ENCODE measurements around the gene GCN1. TPM values are rescaled to one million over a fixed set of nuclear protein-coding genes. Genes with fewer than 3 reads are reported as not detected.

GCN1 gene
- total RNA-seq, 1 donor from 2014 or later = 123 TPM

DNA sequence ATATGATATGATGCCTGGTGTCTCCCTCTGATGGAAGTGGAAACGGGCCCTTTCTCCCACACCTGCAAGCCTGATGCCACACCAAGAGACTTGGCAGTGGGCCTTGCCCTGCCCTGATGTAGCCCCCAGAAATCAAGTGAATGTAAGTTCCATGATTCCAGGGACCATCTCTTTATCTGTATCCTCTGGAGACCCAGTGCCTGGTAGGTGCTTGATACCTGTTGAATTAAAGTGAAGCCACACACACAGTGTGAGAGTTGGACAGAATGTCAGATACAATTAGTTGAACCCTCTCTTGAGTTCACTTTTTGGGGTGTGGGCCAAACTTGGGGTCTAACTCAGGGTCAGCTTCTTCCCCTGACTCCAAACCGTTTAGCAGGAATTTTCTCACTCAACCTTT, 73.2 kb downstream of the GCN1 start:
- Histone ChIP-seq H4K20me1 (ENCODE audit: insufficient read depth, low read length) (peaks cover 24% of the 10 kb centered on the region), H3K79me2 (ENCODE audit: insufficient read depth, low read length) (peaks cover 18% of the 10 kb centered on the region), H3K9me3 (ENCODE audit: insufficient read depth, low read depth, low read length) (no peaks in the 10 kb centered on the region), H3K4me1 (ENCODE audit: insufficient read depth, low read length) (peaks cover 20% of the 10 kb centered on the region), H3K36me3 (ENCODE audit: insufficient read depth, low read length) (peaks cover 5% of the 10 kb centered on the region), H2AFZ (ENCODE audit: low read depth, low read length) (no peak overlapping the region), H3K4me3 (ENCODE audit: insufficient read depth, low read depth, low read length) (no peak overlapping the region), H3K27me3 (ENCODE audit: insufficient read depth, low read length) (no peaks in the 10 kb centered on the region), H3K4me2 (ENCODE audit: low read length) (no peak overlapping the region), H3K27ac (ENCODE audit: low read depth, low read length) (no peak overlapping the region), H3K9ac (ENCODE audit: low read length) (no peak overlapping the region)
- H3K36me3 Mint-ChIP-seq (ENCODE audit: low read depth, unreplicated experiment) = peaks cover 18% of the 10 kb centered on the region
- no peak overlapping the region for H3K27ac Mint-ChIP-seq (ENCODE audit: unreplicated experiment)
- peaks cover 37% of the 10 kb centered on the region for H3K4me1 Mint-ChIP-seq (ENCODE audit: low read depth, unreplicated experiment)
- no peak for DNase-seq (ENCODE audit: low read depth)
- FAIRE-seq = no peak
- TF ChIP-seq CTCF (IDR thresholded peaks at IDR 0.05; ENCODE audit: insufficient read depth, low read depth, low read length) (no peak), EZH2 (IDR thresholded peaks at IDR 0.05; ENCODE audit: insufficient read depth, low read length) (no peak)
- no peaks in the 10 kb centered on the region for H3K9me3 Mint-ChIP-seq (ENCODE audit: unreplicated experiment)
- H3K27me3 Mint-ChIP-seq (ENCODE audit: low read depth, unreplicated experiment) = no peaks in the 10 kb centered on the region
- no peak overlapping the region for H3K4me3 Mint-ChIP-seq (ENCODE audit: unreplicated experiment)

- H3K36me3 Mint-ChIP-seq (ENCODE audit: low read depth, unreplicated experiment) = peaks cover 4% of the 10 kb centered on the region
- Histone ChIP-seq H3K9me3 (ENCODE audit: insufficient read depth, low read depth, low read length) (no peaks in the 10 kb centered on the region), H3K4me2 (ENCODE audit: low read length) (peak overlapping the region; percentile 99), H4K20me1 (ENCODE audit: insufficient read depth, low read length) (peaks cover 29% of the 10 kb centered on the region), H3K9ac (ENCODE audit: low read length) (peak overlapping the region; percentile 20), H3K36me3 (ENCODE audit: insufficient read depth, low read length) (no peaks in the 10 kb centered on the region), H2AFZ (ENCODE audit: low read depth, low read length) (no peak overlapping the region), H3K27me3 (ENCODE audit: insufficient read depth, low read length) (no peaks in the 10 kb centered on the region), H3K79me2 (ENCODE audit: insufficient read depth, low read length) (peaks cover 36% of the 10 kb centered on the region), H3K4me1 (ENCODE audit: insufficient read depth, low read length) (peaks cover 26% of the 10 kb centered on the region), H3K4me3 (ENCODE audit: insufficient read depth, low read depth, low read length) (no peak overlapping the region), H3K27ac (ENCODE audit: low read depth, low read length) (peak overlapping the region; percentile 13)
- H3K27ac Mint-ChIP-seq (ENCODE audit: unreplicated experiment) = peak overlapping the region; percentile 56
- no peaks in the 10 kb centered on the region for H3K9me3 Mint-ChIP-seq (ENCODE audit: unreplicated experiment)
- H3K27me3 Mint-ChIP-seq (ENCODE audit: low read depth, unreplicated experiment) = no peaks in the 10 kb centered on the region
- peaks cover 33% of the 10 kb centered on the region for H3K4me1 Mint-ChIP-seq (ENCODE audit: low read depth, unreplicated experiment)
- no peak for FAIRE-seq
- TF ChIP-seq EZH2 (IDR thresholded peaks at IDR 0.05; ENCODE audit: insufficient read depth, low read length) = no peak
- TF ChIP-seq CTCF (IDR thresholded peaks at IDR 0.05; ENCODE audit: insufficient read depth, low read depth, low read length) = no peak
- no peak for DNase-seq (ENCODE audit: low read depth)
- peak overlapping the region; percentile 60 for H3K4me3 Mint-ChIP-seq (ENCODE audit: unreplicated experiment)
Measured at GRCh38 chr12:120119271-120119973, 75.1 kb downstream of the GCN1 start.
